Ishikawa (cell line): Measurements from ENCODE around the gene KDM8.

Experiments
- CEBPB ChIP-seq: IDR thresholded peaks from 2 replicates; pipeline ENCODE4 v1.6.1; 2012
- CREB1 ChIP-seq: IDR thresholded peaks from 2 replicates; pipeline ENCODE4 v1.6.1; 2012; ENCODE audit warnings: low read depth
- EGR1 ChIP-seq: IDR thresholded peaks from 2 replicates; pipeline ENCODE4 v1.6.1; 2012
- EP300 ChIP-seq: IDR thresholded peaks from 2 replicates; pipeline ENCODE4 v1.6.1; 2012; ENCODE audit warnings: borderline replicate concordance
- FOXM1 ChIP-seq: IDR thresholded peaks from 2 replicates; pipeline ENCODE4 v1.6.1; 2012; ENCODE audit warnings: low read depth, borderline replicate concordance
- NFIC ChIP-seq: IDR thresholded peaks from 2 replicates; pipeline ENCODE4 v1.6.1; 2012
- RAD21 ChIP-seq: IDR thresholded peaks from 2 replicates; pipeline ENCODE4 v1.6.1; 2012; ENCODE audit warnings: low read depth
- TAF1 ChIP-seq: IDR thresholded peaks from 2 replicates; pipeline ENCODE4 v1.6.1; 2012; ENCODE audit warnings: low read depth, mild to moderate bottlenecking
- TCF12 ChIP-seq: IDR thresholded peaks from 2 replicates; pipeline ENCODE4 v1.6.1; 2012; ENCODE audit warnings: low read depth
- TEAD4 ChIP-seq: IDR thresholded peaks from 2 replicates; pipeline ENCODE4 v1.6.1; 2012
- YY1 ChIP-seq: IDR thresholded peaks from 2 replicates; pipeline ENCODE4 v1.6.1; 2012; ENCODE audit warnings: low read depth
- ZBTB7A ChIP-seq: IDR thresholded peaks from 2 replicates; pipeline ENCODE4 v1.6.1; 2012; ENCODE audit warnings: low read depth
- TF ChIP-seq, protein P1 (sequence below): IDR thresholded peaks from 2 replicates; pipeline ENCODE4 v1.6.1; 2012
- TF ChIP-seq, protein P2 (sequence below): IDR thresholded peaks from 2 replicates; pipeline ENCODE4 v1.6.1; 2012
- TF ChIP-seq, protein P3 (sequence below): IDR thresholded peaks from 2 replicates; pipeline ENCODE4 v1.6.1; 2012; ENCODE audit warnings: low read depth, mild to moderate bottlenecking

Gene KDM8

DNA sequence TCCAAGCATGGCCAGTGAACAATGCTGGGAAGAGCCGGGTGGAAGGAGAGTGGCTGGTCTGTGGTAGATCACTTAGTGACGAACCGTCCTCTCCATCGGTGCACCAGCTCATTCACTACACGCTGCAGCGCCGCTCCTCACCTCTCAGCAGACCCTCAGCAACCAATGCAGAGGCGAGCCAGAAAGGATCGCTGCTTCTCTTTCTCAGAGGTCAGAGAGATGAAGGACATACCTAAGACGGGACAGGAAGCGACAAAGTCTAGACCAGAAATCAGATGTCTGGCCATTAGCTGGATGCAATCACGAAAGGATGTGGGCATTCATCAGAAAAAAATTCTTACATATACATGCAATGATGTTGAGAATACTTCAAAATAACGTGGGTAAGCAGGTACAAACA is 38.3 kb downstream of the KDM8 start:
- TF ChIP-seq RAD21, result no peak
- no peak for TF ChIP-seq YY1
- TF ChIP-seq EP300, result no peak
- no peak for TF ChIP-seq NFIC
- TF ChIP-seq, protein P1, sequence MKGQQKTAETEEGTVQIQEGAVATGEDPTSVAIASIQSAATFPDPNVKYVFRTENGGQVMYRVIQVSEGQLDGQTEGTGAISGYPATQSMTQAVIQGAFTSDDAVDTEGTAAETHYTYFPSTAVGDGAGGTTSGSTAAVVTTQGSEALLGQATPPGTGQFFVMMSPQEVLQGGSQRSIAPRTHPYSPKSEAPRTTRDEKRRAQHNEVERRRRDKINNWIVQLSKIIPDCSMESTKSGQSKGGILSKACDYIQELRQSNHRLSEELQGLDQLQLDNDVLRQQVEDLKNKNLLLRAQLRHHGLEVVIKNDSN, result no peak
- no peak for TF ChIP-seq CEBPB
- no peak for TF ChIP-seq CREB1
- no peak for TF ChIP-seq EGR1
- TF ChIP-seq, protein P2, sequence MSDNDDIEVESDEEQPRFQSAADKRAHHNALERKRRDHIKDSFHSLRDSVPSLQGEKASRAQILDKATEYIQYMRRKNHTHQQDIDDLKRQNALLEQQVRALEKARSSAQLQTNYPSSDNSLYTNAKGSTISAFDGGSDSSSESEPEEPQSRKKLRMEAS, result no peak
- TF ChIP-seq TEAD4, result no peak
- TF ChIP-seq, protein P3, sequence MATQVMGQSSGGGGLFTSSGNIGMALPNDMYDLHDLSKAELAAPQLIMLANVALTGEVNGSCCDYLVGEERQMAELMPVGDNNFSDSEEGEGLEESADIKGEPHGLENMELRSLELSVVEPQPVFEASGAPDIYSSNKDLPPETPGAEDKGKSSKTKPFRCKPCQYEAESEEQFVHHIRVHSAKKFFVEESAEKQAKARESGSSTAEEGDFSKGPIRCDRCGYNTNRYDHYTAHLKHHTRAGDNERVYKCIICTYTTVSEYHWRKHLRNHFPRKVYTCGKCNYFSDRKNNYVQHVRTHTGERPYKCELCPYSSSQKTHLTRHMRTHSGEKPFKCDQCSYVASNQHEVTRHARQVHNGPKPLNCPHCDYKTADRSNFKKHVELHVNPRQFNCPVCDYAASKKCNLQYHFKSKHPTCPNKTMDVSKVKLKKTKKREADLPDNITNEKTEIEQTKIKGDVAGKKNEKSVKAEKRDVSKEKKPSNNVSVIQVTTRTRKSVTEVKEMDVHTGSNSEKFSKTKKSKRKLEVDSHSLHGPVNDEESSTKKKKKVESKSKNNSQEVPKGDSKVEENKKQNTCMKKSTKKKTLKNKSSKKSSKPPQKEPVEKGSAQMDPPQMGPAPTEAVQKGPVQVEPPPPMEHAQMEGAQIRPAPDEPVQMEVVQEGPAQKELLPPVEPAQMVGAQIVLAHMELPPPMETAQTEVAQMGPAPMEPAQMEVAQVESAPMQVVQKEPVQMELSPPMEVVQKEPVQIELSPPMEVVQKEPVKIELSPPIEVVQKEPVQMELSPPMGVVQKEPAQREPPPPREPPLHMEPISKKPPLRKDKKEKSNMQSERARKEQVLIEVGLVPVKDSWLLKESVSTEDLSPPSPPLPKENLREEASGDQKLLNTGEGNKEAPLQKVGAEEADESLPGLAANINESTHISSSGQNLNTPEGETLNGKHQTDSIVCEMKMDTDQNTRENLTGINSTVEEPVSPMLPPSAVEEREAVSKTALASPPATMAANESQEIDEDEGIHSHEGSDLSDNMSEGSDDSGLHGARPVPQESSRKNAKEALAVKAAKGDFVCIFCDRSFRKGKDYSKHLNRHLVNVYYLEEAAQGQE, result no peak

DNA sequence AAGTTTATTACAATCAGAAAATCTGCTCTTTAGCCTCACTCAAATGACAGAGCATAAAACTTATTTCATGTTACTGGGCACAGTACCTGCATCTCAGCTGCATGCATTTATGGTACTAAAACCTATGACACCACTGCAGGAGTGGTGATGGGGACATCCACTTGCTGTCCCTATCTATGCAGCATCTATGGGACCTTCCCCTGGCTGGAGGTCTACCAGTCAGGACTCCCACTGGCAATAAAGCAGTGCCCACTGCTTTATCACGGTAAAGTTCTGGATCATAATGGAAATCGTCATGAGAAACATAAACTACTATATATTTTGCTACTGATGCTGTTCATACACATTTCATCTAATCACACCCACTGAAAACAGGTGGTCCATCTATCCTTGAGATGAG is 39.1 kb downstream of the KDM8 start:
- TF ChIP-seq RAD21, result no peak
- no peak for TF ChIP-seq EGR1
- TF ChIP-seq EP300, result no peak
- TF ChIP-seq, protein P2, result no peak
- TF ChIP-seq, protein P3, result no peak
- TF ChIP-seq, protein P1, result no peak
- no peak for TF ChIP-seq CEBPB
- TF ChIP-seq TCF12, result no peak
- no peak for TF ChIP-seq FOXM1
- no peak for TF ChIP-seq TAF1
- TF ChIP-seq YY1, result no peak
- TF ChIP-seq CREB1, result no peak
- no peak for TF ChIP-seq NFIC
- no peak for TF ChIP-seq ZBTB7A

DNA sequence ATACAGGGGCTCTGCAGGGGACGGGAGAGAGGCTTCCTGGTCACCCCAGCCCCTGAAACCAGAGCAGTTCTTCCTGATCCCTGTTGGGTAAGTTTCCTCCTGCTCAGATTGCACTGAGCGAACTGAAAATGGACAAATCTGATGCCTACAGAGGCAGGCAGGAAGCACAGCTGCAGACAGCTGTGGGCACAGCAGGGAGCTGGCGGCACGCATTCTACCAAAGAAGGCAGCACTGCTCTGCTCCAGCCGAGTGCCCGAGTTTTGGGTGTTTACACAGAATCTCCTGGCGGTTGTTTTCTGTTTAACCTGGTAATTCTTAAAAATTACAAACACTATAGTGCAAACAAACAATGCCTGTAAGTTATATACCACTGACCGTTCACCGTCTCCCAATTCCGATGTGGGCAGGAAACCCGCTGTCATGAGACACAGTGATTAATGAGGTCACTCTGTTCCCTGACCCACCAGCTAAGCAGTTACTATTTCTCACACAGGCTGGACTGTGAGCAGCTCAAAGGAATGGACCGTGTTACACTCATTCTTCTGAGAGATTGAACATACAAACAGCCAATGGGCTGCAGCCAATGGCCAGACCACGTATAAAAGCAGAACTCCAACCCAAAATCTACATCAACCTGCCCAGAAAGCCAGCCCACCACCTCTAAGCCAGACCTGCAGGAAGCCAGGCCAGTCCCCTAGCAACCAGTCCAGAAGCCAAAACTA is 39.7 kb downstream of the KDM8 start:
- TF ChIP-seq CEBPB, result peak; percentile 48
- TF ChIP-seq TCF12, result peak; percentile 90
- TF ChIP-seq FOXM1, result no peak; the same call in 1 of the 2 replicates
- TF ChIP-seq TAF1, result no peak
- peak; percentile 72 for TF ChIP-seq EP300
- TF ChIP-seq TEAD4, result peak; percentile 66
- no peak for TF ChIP-seq CREB1
- TF ChIP-seq, protein P3, result no peak
- TF ChIP-seq, protein P1, result peak; percentile 17; the same call in 1 of the 2 replicates
- TF ChIP-seq EGR1, result no peak
- TF ChIP-seq, protein P2, result peak; percentile 71
- TF ChIP-seq NFIC, result peak; percentile 63
